Keratinocyte (primary cell): Measurements from ENCODE around the gene LRFN3. TPM values are rescaled to one million over a fixed set of nuclear protein-coding genes. Genes with fewer than 3 reads are reported as not detected.

ENCODE experiments used
- DNase-seq: peaks from one replicate; pipeline ENCODE4 v3.0.0-alpha.2; 2011; ENCODE audit warnings: low read depth, missing footprints, low spot score
- FAIRE-seq: peaks from 2 replicates; lab custom pipeline; 2011; peaks lifted over from hg19 to GRCh38; lab: Jason Lieb, UNC
- H2AFZ ChIP-seq: 2 replicates; pipeline ENCODE4 v1.6.0; 2012; ENCODE audit warnings: low read length, control low read depth, inconsistent platforms; ENCODE audit not compliant: control insufficient read depth
- H3K27ac ChIP-seq: 2 replicates; pipeline ENCODE4 v1.5.1; 2011; ENCODE audit warnings: low read length; ENCODE audit not compliant: control insufficient read depth, insufficient read depth
- H3K27me3 ChIP-seq: 3 replicates; pipeline ENCODE4 v1.6.0; 2011; ENCODE audit warnings: low read length; ENCODE audit not compliant: control insufficient read depth, insufficient read depth; ENCODE audit errors: extremely low read depth
- H3K36me3 ChIP-seq, 2 experiments: 2 replicates in 1 of 2; 3 replicates in 1 of 2; pipeline ENCODE4 v1.5.1; 2011; ENCODE audit warnings: low read length in 2 of 2, mild to moderate bottlenecking in 1 of 2; ENCODE audit not compliant: control insufficient read depth in 2 of 2, insufficient read depth in 2 of 2; ENCODE audit errors: extremely low read depth in 1 of 2
- H3K4me1 ChIP-seq: 3 replicates; pipeline ENCODE4 v1.5.1; 2011; ENCODE audit warnings: low read length; ENCODE audit not compliant: control insufficient read depth, insufficient read depth; ENCODE audit errors: extremely low read depth
- H3K4me2 ChIP-seq: 3 replicates; pipeline ENCODE4 v1.6.0; 2011; ENCODE audit warnings: low read depth, low read length; ENCODE audit not compliant: control insufficient read depth, insufficient read depth; ENCODE audit errors: extremely low read depth
- H3K4me3 ChIP-seq, 3 experiments: fragments of 200-600 bp in 1 of 3; sonication (generic) in 1 of 3; 2 replicates in 2 of 3; 3 replicates in 1 of 3; pipeline ENCODE4 v1.5.1; 2011 to 2016; ENCODE audit warnings: low read length in 3 of 3, mild to moderate bottlenecking in 3 of 3, control low read depth in 2 of 3, inconsistent platforms in 1 of 3, low read depth in 1 of 3, mixed read lengths in 1 of 3, mixed run types in 1 of 3, moderate library complexity in 1 of 3; ENCODE audit not compliant: control insufficient read depth in 2 of 3, insufficient read depth in 2 of 3; ENCODE audit errors: extremely low read depth in 1 of 3
- H3K79me2 ChIP-seq: 2 replicates; pipeline ENCODE4 v1.6.0; 2012; ENCODE audit warnings: low read length; ENCODE audit not compliant: control insufficient read depth, insufficient read depth
- H3K9ac ChIP-seq: 3 replicates; pipeline ENCODE4 v1.6.0; 2011; ENCODE audit warnings: low read length; ENCODE audit not compliant: control insufficient read depth, insufficient read depth; ENCODE audit errors: extremely low read depth
- H3K9me1 ChIP-seq: 3 replicates; pipeline ENCODE4 v1.6.0; 2011; ENCODE audit warnings: low read length; ENCODE audit not compliant: control insufficient read depth, insufficient read depth; ENCODE audit errors: extremely low read depth
- H3K9me3 ChIP-seq: 2 replicates; pipeline ENCODE4 v1.5.1; 2012; ENCODE audit warnings: low read depth, low read length; ENCODE audit not compliant: control insufficient read depth
- H4K20me1 ChIP-seq: 3 replicates; pipeline ENCODE4 v1.6.0; 2011; ENCODE audit warnings: low read length; ENCODE audit not compliant: control insufficient read depth, insufficient read depth; ENCODE audit errors: extremely low read depth
- EZH2 ChIP-seq: IDR thresholded peaks from one replicate; pipeline ENCODE4 v1.6.1; 2012; ENCODE audit warnings: inconsistent platforms, mild to moderate bottlenecking, low read length, moderate library complexity
- dilution Hi-C: fragments of 300-500 bp; cut with MboI; formaldehyde crosslinking; loops from one replicate; pipeline ENCODE4 v1.7.0; 2020; ENCODE audit warnings: low sequenced_read_pairs; ENCODE audit not compliant: extremely low pct_ligation_motif_present
- polyA plus RNA-seq, 5 experiments: library from polyadenylated mRNA; depleted of rRNA in 3 of 5; stranded (reverse) in 3 of 5; stranded (forward) in 1 of 5; unstranded in 1 of 5; fragments of >200 nt; gene quantifications; 1 replicate in 1 of 5; 2 replicates in 3 of 5; 3 replicates in 1 of 5; pipeline versions ENCODE4 v1.2.1 to v1.2.3, GENCODE V29; 2011 to 2012; ENCODE audit warnings: missing spikeins in 2 of 5, low read depth in 1 of 5, low replicate concordance in 1 of 5
- TF ChIP-seq, protein P1 (sequence below), 3 experiments: IDR thresholded peaks in 1 of 3; conservative IDR thresholded peaks in 1 of 3; optimal IDR thresholded peaks in 1 of 3; 2 replicates in 2 of 3; 3 replicates in 1 of 3; pipeline versions ENCODE3 to v1.5.1; 2011; ENCODE audit warnings: low read length in 3 of 3, mild to moderate bottlenecking in 3 of 3, moderate library complexity in 2 of 3, control low read depth in 1 of 3, inconsistent platforms in 1 of 3; ENCODE audit not compliant: insufficient read depth in 2 of 3; ENCODE audit errors: extremely low read depth in 1 of 3

LRFN3 gene
- polyA plus RNA-seq, 1 donor (not counting 4 experiments of a cell fraction or from before 2014, with no cell fraction given): 0.73 TPM

DNA sequence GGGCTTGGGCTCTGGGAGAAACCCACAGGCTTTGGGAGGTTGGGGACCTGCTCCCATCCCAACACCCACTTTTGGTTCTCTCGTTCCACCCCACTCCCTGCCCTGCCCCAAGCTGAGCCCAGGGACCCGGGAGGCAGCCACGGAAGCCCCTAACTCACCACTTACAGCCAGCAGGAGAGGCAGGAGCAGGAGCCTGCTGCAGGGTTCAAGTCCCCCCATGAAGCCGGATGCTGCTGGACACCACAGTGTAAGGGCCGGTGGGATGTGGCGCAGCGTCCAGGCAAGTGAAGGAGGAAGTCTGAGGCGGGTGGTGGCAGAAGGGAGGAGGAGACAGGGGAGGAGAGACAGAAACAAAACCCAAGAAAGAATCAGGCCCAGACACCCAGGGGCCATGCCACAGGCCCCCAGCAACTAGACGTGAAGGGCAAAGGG lies 28.1 kb upstream of the LRFN3 start, which contains the start of gene TYROBP:
Gene TYROBP, minus strand, starts transcription at position 286 of the 432 bp plus-strand sequence. Its CDS starts 67 bp downstream, at position 219.
- H3K4me2 ChIP-seq: no peak within 1 kb of the TSS
- H3K27ac ChIP-seq: no peak within 1 kb of the TSS
- no peak within 1 kb of the TSS for H3K9ac ChIP-seq
- TF ChIP-seq EZH2: no peak
- TF ChIP-seq, protein P1, sequence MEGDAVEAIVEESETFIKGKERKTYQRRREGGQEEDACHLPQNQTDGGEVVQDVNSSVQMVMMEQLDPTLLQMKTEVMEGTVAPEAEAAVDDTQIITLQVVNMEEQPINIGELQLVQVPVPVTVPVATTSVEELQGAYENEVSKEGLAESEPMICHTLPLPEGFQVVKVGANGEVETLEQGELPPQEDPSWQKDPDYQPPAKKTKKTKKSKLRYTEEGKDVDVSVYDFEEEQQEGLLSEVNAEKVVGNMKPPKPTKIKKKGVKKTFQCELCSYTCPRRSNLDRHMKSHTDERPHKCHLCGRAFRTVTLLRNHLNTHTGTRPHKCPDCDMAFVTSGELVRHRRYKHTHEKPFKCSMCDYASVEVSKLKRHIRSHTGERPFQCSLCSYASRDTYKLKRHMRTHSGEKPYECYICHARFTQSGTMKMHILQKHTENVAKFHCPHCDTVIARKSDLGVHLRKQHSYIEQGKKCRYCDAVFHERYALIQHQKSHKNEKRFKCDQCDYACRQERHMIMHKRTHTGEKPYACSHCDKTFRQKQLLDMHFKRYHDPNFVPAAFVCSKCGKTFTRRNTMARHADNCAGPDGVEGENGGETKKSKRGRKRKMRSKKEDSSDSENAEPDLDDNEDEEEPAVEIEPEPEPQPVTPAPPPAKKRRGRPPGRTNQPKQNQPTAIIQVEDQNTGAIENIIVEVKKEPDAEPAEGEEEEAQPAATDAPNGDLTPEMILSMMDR (optimal IDR thresholded peaks at IDR 0.05 in 1 of 3, IDR thresholded peaks at IDR 0.05 in 1 of 3, conservative IDR thresholded peaks at IDR 0.05 in 1 of 3; ENCODE audit: extremely low read depth in 1 of 3, insufficient read depth in 2 of 3, low read length in 3 of 3): no peak
- H3K9me1 ChIP-seq: no peaks in the 10 kb centered on the region
- H3K9me3 ChIP-seq: no peaks in the 10 kb centered on the region
- H3K4me3 ChIP-seq: no peak within 1 kb of the TSS
- H4K20me1 ChIP-seq: no peaks in the 10 kb centered on the region
- H3K36me3 ChIP-seq: no peaks in the 10 kb centered on the region
- no peak for DNase-seq
- no peak for FAIRE-seq
- H3K4me1 ChIP-seq: peaks cover 8% of the 10 kb centered on the region
- no peak within 1 kb of the TSS for H2AFZ ChIP-seq
- dilution Hi-C loops: no loop called here
- no peaks in the 10 kb centered on the region for H3K27me3 ChIP-seq
- no peaks in the 10 kb centered on the region for H3K79me2 ChIP-seq

GRCh38 chr19:35908973-35909683 lies 27.0 kb upstream of the LRFN3 start:
- FAIRE-seq (no peak), DNase-seq (no peak)
- H4K20me1 ChIP-seq: no peaks in the 10 kb centered on the region
- no peaks in the 10 kb centered on the region for H3K79me2 ChIP-seq
- no peaks in the 10 kb centered on the region for H3K27me3 ChIP-seq
- no peaks in the 10 kb centered on the region for H3K36me3 ChIP-seq
- H3K9me1 ChIP-seq: no peaks in the 10 kb centered on the region
- dilution Hi-C loops: no loop called here
- no peak overlapping the region for H3K9ac ChIP-seq
- no peaks in the 10 kb centered on the region for H3K9me3 ChIP-seq
- TF ChIP-seq EZH2: no peak
- TF ChIP-seq, protein P1 (optimal IDR thresholded peaks at IDR 0.05 in 1 of 3, IDR thresholded peaks at IDR 0.05 in 1 of 3, conservative IDR thresholded peaks at IDR 0.05 in 1 of 3; ENCODE audit: extremely low read depth in 1 of 3, insufficient read depth in 2 of 3, low read length in 3 of 3): no peak
- no peak overlapping the region for H3K4me3 ChIP-seq
- H3K4me2 ChIP-seq: no peak overlapping the region
- H3K4me1 ChIP-seq: no peaks in the 10 kb centered on the region
- no peak overlapping the region for H2AFZ ChIP-seq
- H3K27ac ChIP-seq: no peak overlapping the region
